ENCODE measurements around the gene PARD3B.

PARD3B gene

DNA sequence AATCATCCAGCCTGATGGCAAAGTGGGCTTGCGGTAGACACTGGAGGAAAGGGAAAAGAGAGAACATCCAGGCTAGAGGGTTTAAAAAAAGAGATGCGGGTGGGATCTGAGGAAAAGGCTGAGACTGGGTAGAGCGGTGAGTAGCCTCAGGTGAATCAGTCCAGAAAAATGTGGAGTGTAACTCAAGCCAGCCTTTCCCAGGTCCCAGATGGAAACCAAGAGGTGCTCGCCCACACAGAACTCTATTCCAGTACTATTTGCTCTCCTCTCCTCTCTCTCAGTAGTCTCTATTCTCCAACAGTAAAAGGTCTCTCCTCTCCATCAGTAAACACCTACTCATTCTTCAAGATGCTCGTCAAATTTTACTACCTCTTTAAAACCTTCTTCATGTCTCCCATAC lies 1098.7 kb downstream of the PARD3B start:
- no peak for DNase-seq

DNA sequence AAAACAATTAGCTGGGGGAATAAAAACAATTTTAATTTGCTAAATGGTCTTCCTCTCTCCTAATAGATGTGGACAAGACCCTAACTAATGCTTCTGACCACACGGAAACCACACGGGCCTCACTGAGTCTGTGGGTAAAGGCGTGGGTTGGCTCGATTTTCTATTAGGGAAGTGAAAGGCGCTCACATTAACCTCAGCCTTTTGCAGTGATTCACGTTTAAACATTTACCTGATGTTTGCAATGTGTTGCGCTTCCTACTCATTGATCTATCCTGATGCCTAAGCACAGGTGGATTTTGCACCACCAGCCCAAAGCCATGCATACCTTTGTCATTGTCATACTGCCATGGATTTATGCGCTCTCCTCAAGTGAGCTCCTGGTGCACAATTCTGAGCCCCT lies 1101.4 kb downstream of the PARD3B start:
- DNase-seq = no peak

DNA sequence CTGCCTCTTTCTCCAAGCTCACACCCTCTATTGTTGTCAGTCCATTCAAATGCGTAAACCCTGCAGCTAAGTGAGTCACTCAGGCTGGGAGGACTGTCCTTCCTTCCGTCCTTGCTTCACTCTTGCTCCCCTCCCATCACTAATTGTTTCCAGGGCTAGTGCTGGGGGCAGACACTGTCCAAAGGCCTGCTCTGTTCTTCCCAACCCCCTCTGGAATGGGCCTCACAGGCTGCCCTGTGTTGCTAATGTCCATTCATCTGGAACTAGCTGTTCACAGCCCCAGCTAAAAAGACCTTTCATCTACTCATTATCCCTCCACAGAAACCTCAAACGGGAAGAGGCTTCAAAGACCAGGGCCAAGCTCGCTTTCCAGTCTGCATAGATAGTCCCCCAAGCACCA lies 1105.2 kb downstream of the PARD3B start:
- DNase-seq = no peak

DNA sequence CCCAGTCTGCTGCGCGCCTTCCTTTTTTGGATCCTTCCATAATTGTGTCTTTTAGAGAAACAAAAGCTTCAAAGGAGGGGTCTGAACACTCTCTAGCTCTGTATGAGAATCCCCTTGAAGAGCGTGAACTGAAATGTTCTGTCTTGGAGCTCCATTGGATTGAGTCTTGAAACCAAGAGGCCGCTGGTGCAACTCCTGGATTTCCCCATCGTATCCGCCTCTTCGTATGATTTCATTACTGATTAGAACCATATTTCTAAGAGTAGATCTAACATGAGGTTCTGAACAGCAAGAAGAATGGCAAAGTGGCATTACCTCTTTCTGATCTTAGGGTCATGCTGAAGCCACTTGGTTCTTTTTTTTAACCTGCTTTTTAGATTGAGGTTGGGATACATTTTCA lies 1105.7 kb downstream of the PARD3B start:
- no peak for DNase-seq

DNA sequence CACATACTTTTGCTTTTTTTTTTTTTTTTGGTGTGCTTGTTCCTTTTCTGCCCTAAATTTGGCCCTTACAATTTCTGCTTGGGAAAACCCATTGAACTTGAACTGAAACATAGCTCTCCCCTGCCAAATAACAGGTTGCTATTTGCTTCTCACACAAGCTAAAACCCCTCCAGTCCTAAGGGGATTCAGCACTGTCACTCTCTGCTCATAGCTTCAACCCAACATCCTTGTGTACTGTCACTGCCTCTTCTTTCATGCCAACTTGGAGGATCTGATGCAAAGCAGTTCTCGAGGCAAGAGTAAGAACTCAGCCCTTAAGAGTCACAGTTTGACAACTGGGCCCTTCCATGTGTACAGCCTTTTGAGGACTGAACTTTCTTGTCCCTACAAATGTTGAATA lies 1106.4 kb downstream of the PARD3B start:
- DNase-seq = no peak

DNA sequence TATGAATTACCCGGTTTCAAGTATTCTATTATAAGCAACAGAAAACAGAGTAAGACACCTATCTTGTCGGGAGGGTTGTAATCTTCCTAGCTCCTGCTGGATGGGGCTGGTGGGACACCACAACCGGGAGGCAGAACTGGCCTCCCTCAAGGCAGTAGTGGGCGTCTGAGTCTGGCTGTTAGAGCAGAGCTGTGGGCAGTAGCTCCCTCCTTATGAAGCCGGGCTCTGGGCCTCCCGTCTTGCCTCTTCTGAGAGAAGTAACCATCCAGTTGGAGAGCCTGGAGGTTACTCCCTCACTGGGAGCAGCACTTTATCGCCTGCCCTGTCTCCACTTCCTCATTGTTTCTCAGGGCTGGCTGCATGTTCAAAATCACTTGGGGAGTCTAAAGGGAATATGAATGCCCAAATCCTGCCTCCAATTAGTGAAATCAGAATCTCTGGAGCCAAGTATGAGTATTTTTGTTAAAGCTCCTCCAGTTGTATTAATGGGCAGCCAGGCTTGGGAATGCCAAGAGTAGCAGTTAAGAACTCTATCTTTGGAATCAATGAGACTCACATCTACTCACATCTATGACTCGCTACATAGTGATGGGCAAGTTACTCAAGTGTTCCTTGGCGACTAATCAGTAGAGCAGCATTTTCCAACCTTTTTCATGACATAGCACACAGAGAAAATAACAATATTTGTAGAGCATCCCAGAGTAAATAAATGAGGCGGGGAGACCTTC lies 1109.8 kb downstream of the PARD3B start:
- no peak for DNase-seq

DNA sequence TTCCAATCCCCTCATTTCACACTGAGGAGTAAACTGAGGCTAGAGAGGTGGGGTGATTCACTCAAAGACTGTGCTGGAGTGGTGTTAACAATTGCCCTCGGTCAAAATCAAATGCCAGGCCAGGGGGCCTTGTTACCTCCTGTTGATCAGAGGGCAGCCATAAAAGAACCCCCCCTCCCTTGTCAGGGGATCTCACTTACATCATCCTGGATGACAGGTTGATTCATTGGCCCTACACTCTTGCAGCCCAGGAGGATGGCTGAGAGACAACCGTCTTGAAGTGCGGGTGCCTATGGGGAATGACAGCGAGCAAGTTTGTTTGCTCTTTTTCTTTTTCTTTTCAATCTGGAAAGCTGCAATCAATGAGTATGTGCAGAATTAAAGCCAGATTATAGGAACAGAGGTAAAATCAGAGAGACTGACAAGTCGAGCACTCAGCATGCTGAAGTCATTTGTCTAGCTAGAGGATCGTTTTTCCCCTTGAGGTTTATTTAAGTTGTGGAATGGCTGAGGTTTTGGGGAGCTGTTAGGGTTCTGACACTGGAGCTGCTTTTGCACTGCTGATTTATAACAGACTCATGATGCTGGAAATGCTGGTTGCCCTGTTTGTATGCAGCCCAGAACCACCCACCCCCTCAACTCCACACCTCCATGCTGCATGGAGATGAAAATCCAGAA lies 1110.6 kb downstream of the PARD3B start:
- no peak for DNase-seq

DNA sequence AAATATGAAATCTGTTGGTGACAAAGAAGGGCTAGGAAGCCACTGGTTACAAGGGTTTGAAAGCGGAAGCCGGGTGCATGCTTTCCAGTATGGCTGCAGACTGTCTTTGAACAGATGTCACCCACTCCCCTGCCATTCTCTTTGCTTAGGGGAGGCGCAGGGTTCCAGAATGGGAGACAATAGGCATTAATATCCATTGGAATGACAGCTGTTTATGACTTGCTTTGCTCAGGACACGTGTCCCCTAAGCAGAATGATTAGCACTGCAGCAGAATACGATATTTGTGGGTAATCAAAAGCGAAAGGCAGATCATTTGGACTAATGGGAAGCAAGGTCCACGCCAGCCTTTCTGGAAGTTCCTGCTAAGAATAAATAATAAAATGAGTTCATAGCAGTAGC lies 1111.2 kb downstream of the PARD3B start:
- no peak for DNase-seq

DNA sequence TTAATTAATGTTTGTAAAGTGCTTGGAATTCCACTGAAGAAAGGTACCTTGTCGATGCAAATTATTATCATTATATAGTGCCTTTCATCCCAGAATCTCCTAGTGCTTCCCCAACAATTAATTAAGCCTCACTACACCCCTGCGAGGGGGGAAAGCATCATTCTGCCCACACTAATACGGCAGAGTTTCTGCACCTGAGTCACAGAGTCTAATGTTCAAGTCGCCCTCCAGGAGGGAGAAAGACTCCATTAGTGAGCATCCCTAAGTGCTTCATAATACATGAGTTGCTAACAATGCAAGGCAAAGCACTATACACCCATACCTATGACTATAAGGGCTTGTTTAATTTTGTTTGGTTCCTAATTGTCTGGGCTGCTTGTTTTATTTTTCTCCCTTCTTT lies 1111.7 kb downstream of the PARD3B start:
- DNase-seq = no peak

DNA sequence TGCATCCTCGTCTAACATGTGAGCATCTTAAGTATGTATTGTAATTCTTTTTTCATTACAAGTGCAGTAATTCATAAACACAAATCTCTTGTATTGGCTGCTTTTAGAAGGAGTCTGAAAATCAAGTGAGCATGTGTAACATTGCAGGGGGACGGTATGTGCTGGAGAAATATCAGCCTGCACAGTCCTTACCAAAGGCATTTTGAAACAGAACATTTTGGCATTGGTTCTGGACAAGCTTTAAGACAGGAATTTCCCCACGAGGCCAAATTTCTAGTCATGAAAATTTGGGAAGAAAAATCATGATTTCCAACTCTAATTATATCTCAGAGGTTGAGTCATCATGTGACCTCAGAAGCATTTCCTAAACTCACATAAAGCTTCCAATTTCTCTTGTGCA lies 1112.3 kb downstream of the PARD3B start:
- DNase-seq = no peak

DNA sequence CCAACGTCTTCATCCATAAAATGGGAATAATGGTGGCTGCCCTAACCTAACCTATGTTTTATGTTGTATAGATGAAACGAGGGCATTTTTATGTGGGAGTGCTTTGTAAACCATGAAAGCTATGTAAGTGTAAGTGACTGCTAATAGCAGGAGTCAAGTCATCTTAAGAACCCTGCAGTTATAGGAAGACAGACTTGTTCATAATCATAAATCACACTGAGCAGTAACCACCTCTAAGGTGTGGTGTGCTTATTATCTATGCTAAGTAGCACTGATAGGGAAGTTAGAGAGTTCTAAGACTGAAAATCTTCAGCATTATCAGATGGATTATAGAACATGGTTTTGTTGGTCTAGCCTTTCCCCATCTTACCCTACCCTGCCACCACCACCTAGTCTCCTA lies 1112.8 kb downstream of the PARD3B start:
- no peak for DNase-seq

DNA sequence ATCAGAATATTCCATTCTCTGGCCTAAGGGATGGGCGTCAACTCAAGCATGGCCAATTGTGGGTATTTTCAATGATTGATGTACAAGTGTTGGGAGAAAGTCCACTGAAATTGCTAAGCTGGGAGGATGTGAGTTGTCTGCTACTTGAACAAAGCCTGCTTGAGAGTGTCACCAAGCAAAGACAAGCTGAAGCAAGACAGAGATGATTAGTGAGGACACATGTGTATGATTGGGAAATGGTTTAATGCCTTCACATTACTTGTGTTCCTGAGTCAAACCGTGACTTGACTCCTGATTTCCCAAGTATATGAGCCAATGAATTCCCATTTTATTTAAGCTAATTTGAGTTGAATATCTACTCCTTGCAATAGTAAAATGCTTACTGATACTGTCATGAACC lies 1113.3 kb downstream of the PARD3B start:
- no peak for DNase-seq

DNA sequence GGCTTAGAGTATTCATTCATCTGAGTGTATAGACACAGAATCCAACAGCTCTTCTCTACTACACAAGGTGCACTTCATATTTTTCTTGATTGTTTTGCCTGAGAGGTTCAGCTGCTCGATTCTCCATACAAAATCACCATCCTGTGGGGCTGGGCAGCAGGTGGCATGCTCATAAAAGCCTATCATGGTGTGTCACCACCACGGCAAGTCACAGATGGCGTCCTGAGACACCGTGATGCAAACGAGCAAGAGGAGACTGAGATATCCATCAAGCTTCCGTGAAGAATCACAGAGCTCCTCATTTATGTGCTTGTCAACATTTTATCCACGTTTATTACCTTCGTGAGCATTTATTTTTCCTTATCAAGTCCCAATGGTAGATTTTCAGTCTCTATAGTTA lies 1114.6 kb downstream of the PARD3B start:
- no peak for DNase-seq

DNA sequence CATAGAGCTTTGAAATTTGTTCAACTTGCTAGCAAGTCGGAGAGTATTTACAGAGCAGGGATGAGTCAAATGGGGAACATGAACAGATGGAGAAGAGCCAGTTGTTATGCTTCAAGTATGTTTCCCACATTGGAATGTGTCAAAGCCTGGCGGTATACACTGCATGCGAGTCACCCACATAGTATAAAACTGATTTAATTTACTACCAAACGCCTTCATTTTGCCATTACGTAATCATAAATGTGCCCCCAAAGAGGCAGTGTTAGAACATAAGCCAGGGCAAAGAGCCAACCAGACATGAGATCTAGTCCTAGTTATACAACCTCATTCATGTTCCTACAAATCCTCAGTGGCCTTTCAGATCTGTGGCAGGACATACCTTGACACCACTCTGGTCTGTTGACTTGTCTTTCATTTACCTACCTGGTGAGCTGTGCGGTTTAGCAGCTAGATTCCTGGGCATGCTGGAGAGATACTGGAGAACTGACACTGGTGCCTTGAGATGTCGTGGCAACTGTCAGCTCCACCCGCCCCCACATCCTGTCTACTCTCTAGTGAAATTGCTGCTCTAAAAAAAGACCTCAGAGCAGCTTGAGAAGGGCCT lies 1115.3 kb downstream of the PARD3B start:
- no peak for DNase-seq

DNA sequence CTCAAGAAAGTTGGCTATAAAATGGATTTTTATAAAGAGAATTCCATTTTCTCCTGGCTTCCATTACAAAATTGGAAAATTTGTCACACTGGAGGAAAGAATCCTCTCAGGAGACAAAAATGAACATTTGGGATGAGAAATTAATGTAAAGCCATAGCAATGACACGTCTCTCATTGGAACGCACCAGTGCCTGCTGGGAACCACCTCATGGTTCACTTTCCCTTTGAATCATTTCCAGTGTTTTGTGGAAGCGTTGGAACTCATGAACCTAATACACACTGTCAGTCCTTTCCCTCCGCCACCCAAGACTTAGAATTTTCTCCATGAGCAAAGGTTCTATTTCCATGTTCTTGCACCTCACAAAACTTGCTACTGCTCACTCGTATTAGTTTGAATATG lies 1116.0 kb downstream of the PARD3B start:
- no peak for DNase-seq

DNA sequence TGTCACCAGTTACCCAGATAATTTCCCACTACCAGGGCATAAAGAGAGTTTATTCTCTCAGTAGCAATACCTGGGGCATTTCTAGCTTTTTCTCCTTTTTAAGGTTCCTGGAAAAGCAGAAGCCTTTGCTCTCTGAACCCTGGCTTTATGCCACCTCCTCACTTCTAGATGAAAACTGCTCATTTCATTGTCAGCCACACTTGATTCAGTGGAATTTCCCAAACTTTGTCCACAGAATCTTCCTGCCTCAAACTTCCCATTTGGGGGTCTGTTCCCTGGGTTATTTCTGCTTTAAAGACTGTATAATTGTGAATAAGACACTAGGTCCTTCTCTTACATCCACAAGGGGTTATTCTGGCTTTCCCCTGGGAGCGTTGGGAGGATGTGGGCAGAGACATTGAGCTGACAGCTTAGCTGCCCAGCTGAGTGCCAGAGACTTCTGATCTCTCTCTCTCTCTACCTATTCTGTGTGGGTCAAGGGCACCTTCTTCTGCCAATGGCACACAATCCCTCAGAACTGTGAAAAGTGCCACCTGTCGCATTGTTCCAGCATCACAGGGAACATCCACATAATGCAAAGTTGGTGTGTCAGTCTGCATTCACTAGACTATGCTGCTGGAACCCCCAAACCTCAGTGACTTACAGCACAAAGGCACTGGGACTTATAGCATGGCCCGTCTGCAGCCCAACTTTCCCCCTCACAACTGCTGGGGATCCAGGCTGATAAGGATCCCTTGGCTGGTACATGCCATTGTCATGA lies 1117.1 kb downstream of the PARD3B start:
- no peak for DNase-seq

DNA sequence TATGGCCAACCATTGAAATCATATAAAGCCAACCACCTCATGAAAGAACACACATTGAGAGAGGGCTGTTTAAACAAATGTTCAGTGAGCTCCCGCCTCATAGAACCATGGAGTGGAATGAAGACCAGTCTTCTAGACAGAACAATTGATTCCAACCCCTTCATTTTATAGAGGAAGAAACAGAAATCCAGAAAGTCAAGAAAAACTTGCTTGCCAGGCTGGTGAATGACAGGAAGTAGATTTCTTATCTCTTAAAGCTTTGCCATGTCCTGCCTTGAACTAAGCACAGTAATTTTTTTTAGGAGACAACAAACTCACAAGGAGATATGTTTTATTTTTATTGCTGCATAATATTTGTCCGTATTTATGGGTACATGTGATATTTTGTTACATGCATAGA lies 1120.5 kb downstream of the PARD3B start:
- DNase-seq = no peak

All from DMS 273 treated with DMSO at 0.1 percent for 48 hours (cell line).